Stimulated activated CD4-positive, alpha-beta T cell treated with anti-CD3 and anti-CD28 coated beads, Interleukin-12 subunit alpha, Interleukin-12 subunit beta, amount 100 ng/mL, for 48 hours (primary cell): ENCODE data around the gene SNX1.
"Not testable (repeated sequence)": the region's sequence is repeated elsewhere in the genome, so short reads cannot be mapped to it uniquely, and the experiment has no call there.

Source experiments
- DNase-seq, 3 donors: peaks; one replicate each; pipeline ENCODE4 v3.0.0-alpha.2; 2020; ENCODE audit warnings: low read depth in 2 of 3, low spot score in 1 of 3

SNX1 gene, protein sequence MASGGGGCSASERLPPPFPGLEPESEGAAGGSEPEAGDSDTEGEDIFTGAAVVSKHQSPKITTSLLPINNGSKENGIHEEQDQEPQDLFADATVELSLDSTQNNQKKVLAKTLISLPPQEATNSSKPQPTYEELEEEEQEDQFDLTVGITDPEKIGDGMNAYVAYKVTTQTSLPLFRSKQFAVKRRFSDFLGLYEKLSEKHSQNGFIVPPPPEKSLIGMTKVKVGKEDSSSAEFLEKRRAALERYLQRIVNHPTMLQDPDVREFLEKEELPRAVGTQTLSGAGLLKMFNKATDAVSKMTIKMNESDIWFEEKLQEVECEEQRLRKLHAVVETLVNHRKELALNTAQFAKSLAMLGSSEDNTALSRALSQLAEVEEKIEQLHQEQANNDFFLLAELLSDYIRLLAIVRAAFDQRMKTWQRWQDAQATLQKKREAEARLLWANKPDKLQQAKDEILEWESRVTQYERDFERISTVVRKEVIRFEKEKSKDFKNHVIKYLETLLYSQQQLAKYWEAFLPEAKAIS

DNA sequence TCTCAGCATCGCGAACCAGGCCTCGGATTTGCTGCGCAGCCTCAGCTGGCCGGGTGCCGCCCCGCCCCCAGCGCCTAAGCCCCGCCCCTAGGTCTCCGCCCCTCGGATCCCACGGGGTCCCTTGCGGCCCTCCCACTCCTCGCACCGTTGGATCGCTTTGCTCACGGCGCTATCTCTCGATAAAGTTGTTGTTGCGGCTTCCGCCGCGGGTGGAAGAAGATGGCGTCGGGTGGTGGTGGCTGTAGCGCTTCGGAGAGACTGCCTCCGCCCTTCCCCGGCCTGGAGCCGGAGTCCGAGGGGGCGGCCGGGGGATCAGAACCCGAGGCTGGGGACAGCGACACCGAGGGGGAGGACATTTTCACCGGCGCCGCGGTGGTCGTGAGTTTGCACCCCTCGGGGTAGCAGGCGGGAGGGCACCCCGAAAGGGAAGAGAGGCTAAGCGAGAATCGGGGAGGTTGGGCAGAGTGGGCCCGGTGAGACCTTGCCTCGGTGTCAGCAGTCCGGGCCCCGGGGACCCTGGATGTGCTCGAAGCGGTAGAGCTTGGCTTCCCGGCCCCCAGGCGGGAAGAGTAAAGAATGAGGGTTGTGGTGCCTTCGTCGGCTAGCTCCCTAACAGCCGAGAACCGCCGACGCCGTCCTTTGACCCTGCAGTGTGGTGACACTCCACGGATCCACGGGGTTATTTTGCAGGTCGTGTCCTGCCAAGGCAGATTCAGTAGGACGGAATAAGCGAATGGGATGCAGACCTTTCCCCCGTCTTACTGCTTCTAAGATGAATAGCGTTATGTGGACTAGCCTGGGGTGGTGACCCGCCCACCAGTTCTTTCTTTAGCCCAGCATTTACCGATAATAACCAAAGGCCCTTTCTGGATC lies at the start of gene SNX1:
Gene SNX1, plus strand, starts transcription at position 188 of the 873 bp plus-strand sequence. Its CDS starts 32 bp downstream, at position 220.
- DNase-seq, result peak; percentile 90 to 97 (median 95)

DNA sequence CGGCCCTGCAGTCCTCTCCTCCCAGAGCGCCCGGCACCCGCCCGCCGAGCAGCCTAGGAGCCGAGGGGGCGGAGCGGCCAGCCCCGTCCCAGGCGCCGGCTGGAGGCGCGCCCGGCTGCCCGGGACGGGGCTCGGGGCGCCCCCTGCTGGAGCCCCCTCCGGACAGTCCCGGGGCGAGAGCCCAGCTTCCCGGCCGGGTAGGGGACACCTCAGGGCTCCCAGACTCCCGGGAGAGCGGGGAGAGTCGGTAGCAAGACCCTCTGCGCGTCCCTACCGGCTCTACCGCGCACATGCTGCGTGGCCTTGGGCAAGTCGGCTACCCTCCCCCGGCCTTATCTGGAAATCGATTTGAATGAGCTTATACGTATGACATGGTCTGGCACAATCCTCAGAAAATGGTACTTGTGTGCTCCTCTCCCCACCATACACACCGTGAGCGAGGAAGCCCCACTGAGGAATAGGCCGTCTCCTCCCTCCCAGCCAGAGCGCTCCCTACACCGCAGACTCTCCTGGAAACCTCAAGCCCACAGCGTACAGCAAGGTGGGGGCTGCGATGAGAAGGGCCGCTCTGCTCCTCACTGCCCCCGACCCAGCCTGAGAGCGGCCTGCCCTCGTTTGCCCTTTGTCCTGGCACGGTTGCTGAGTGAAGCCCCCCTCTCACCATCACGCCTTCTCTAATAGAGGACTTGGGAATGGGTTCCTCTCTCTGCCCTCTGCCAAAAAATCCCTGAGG lies 49.2 kb upstream of the SNX1 start, which contains the start of gene DAPK2:
Gene DAPK2, minus strand, starts transcription at position 65 of the 733 bp plus-strand sequence. CDS start 6,224 bp downstream, outside the sequence.
- peak; percentile 25 to 62 (median 45) for DNase-seq

- DNase-seq, result no peak
These were observed 46.9 kb upstream of the SNX1 start for GRCh38 chr15:64048781-64049460.

GRCh38 chr15:64050281-64051092 lies 45.3 kb upstream of the SNX1 start:
- no peak for DNase-seq

GRCh38 chr15:64051093-64051402 lies 44.7 kb upstream of the SNX1 start:
- no peak for DNase-seq

DNA sequence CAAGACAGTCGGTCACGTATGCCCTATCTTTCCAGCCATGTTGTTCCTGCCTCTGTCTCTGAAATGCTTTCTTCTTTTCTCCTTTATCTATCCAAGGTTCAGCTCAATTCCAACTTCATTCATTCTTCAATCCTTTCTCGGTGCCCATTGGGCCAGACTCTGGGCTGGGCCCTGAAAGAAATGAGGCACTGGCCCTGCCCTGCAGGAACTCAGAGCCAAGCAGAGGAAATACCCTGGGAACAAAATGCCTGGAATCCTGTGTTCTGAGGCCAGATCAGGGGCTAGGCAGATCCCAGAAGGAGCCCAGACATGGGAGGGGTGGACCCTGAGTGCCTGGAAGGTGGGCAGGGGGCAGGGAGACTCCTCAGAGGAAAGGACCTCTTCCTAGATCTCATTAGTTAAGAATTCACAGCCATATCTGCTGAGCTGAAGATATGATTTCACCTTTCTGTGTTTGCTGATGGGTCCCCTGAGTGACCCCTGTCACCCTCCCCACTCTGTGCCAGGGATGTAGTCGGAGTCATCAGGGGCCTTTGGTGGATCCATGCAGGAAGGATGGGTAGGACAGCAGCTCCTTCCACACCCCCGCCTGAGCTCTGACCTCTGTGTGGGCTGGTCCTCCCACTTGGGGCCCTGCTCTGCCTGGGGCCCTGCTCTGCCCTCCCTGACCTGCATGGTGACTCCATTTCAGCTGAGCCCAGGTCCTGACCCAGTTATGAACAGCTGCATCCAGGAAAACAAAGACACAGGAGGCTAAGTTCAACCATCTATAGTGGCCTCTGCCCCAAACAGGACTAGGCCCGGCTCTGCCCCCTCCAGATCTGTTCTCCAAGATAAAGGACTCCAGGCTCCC lies 44.1 kb upstream of the SNX1 start:
- no peak for DNase-seq

DNA sequence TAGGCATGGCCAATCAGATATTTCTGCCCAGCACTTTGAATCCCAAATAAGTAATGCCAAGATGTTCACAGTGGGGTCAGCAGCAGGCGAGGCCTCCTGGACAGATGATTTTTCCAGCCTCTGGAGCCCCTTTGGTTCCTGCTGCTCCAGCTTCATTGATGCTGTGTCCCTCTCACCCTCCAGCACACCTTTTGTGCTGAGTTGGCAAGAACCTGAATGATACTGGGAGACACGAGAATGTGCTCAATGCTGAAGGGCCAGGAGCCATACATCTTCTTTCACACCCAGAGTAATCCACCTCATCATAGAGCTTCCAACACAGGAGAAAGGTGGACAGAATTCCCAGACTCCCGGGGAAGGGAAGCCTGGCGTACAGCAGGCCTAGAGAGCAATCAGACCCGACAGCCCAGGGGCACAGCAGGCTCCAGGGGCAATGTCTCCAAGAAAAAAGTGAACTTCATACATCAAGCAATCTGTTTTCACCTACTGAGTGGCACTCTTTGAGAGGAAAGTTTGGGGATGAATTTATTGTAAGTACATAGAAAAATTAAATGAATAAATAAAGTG lies 42.8 kb upstream of the SNX1 start:
- no peak for DNase-seq

- not testable (repeated sequence) for DNase-seq
These were observed 42.1 kb upstream of the SNX1 start for GRCh38 chr15:64053674-64054073.

- DNase-seq, result no peak
These were observed 37.5 kb upstream of the SNX1 start for GRCh38 chr15:64058279-64058678.

- not testable (repeated sequence) for DNase-seq
These were observed 36.7 kb upstream of the SNX1 start for GRCh38 chr15:64059104-64059503.

GRCh38 chr15:64060716-64061115 lies 35.1 kb upstream of the SNX1 start:
- DNase-seq, result no peak

DNA sequence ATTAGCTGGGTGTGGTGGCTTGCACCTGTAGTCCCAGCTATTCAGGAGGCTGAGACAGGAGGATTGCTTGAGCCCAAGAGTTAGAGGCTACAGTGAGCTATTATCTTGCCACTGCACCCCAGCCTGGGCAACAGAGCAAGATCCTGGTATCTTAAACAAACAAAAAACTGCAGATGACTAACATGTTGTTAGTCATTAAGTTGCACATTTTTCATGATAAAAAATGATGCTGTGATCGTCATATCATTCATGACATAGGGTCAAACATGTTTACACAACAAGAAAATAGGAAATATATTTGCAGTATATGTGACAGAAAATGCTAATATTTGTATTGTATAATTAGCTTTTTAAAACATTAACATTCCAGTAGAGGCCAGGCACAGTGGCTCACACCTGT lies 29.3 kb upstream of the SNX1 start:
- no peak for DNase-seq

- DNase-seq, result peak; percentile 40 to 81 (median 52)
These were observed 28.2 kb upstream of the SNX1 start for GRCh38 chr15:64067564-64068030.

- no peak for DNase-seq
These were observed 27.6 kb upstream of the SNX1 start for GRCh38 chr15:64068133-64068532.

- DNase-seq, result no peak
These were observed 25.7 kb upstream of the SNX1 start for GRCh38 chr15:64070106-64070505.

- DNase-seq, result no peak
These were observed 24.6 kb upstream of the SNX1 start for GRCh38 chr15:64070965-64071851.
